Activated CD4-positive, alpha-beta T cell treated with anti-CD3 and anti-CD28 coated beads, Interleukin-2, amount 10 ng/mL, durations not matched to agents 24 days and 14 days (primary cell): ENCODE results near the gene TBR1. TPM values are rescaled to one million over a fixed set of nuclear protein-coding genes. Genes with fewer than 3 reads are reported as not detected.

Experiments
- total RNA-seq: library from RNA; stranded (reverse); gene quantifications from 2 replicates; pipeline ENCODE4 v1.2.3, GENCODE V29; 2022

Gene TBR1
- total RNA-seq, 1 donor from 2014 or later = 0.16 TPM

Other genes starting within 250 kb of the TBR1 start
- 111 and 113 TPM in 2 replicates for gene PSMD14, start 107.9 kb upstream of the TBR1 start, total RNA-seq
- gene SLC4A10, start 208.1 kb downstream of the TBR1 start, total RNA-seq = 0.14 and 0.16 TPM in 2 replicates